Fibroblast of skin of right quadriceps (primary cell): ENCODE data around the gene LAMP2.
A peak's percentile ranks its signal among the peaks of the same experiment; 100 is the strongest.

Experiments
- DNase-seq: peaks from one replicate; pipeline ENCODE4 v3.0.0-alpha.2; 2013

The LAMP2 gene

DNA sequence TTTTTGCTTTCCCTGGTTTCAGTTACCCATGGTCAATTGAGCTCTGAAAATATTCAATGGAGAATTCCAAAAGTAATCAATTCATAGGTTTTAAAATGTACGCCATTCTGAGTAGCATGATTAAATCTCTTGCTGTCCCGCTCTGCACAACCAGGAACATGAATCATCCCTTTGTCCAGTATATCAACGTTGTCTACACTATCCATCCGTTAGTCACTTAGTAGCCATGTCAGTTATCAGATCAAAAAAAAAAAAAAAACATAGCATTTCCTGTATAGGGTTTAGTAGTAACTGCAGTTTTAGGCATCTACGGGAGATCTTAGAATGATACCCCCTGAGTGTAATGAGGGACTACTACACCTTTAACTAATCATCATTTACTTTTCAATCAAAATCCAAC, 15.1 kb downstream of the LAMP2 start:
- peak; percentile 7 for DNase-seq

DNA sequence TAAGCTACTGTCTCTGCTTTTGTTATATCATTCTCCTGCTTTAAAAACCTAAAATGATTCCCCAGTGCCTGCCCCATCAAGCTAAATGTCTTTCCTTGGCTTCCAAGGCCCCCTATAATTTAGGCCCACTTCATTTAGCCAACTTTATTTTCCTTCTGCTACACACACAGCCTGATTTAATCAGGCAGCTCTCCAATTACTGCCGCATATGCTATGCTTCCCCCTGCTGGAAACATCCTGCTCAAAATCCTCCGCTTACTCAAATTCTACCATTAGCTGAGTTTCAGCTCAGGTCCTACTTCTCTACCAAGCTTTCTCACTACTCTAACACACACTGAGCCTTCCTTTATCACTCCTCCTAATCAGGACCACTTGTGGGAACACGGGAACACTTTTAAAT, 17.0 kb downstream of the LAMP2 start:
- peak; percentile 39 for DNase-seq

DNA sequence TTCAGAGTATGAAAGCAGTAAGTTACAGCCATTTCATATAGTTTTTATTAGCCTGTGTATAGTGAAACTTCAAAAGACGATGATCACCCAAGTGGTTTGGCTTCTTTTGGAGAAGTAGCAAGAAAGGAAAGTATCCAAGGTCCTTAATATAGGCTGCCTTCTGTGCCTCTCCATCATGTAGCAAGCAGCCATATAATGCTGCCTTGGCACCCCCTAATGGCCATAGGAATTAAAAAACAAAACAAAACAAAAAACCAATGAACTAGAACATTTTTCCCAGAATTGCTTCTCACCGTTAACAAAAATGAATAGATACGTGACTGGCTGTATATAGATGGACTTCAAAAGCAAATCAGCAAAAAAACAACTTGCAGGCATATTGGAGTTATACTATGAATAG, 18.9 kb downstream of the LAMP2 start:
- no peak for DNase-seq

DNA sequence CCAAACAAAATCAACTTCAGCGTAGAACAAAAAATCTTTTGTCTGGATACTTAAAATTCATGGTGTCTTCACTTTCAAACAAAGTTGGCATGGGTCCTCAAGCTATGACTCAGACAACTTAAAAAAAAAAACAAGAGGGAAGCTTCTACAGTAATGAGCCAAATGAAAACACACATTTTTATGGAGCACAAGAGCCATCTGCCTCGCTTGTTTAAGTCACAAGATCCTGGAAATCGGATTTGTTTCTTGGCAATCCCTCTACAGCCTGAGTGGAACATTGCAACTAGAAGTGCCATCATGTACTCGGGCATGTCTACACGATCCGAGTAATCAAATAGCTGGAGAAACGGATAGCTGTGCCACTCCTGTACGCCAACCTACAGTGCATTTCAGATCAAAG, 22.6 kb downstream of the LAMP2 start:
- peak; percentile 45 for DNase-seq

DNA sequence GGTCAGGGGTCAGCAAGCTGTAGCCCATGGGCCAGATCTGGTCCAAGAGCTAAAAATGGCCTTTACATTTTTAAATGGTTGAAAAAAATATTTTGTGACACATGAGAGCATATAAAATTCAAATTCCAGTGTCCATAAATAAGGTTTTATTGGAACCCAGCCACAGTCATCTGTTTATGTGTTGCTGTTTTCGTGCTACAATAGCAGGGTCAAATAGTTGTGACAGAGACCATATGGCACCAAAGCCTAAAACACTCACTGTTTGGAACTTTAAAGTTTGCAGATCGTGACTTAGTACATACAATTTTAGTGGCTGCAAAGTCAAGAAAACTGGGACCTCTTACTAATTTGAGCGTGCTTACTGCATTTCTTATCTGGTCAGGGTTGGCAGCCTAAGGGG, 29.2 kb downstream of the LAMP2 start:
- DNase-seq: no peak

DNA sequence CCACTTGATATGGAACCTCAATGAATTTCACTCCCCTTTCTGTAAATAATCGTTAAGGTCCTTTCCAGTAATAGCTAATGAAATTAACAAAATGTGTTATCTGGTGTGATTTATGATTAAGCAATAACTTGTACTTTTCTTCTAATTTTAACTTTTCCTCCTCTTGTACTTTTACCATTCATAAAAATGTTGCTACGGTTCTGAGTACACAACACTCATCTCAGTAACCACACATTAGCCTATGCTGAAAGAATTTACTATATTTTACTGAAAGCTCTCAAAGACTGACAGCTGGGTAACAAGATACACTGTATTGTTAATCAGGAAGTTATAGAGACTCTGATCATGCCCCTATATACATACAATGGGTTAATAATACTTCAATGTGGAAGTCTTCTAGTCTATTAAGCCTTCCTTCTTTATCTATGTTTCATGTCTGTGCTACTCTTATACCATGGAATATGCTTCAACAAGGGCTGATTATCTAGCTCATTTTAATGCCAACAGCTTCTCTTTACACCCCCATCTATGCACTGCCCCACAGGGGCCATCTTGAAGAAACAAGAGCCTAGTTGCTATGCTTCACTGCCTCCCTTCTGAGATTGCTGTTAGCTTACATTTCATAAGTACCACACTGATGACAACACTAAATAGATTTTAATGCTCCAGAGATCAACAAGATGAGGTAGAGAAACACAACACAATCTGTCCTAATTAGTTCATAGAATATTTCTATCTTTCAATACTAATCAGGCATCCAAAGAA, 39.1 kb downstream of the LAMP2 start:
- no peak for DNase-seq

DNA sequence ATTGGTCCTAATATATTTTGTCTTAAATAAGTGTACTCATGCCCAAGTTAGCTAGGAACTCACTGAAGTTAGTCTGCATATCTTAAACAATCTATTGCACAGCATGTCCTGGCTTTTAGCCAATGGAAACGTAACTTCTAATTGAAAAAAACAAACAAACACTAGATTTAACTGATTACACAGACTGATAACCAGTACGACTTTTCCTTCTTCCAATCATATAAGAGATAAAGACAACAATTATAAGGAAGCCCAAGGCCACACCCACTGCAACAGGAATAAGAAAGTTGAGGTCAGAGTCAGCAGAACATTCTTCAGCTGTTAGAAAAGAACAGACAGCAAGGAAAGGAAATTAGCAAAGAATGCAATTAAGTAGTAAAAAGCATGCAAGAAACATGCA, 40.8 kb downstream of the LAMP2 start:
- peak; percentile 4 for DNase-seq

DNA sequence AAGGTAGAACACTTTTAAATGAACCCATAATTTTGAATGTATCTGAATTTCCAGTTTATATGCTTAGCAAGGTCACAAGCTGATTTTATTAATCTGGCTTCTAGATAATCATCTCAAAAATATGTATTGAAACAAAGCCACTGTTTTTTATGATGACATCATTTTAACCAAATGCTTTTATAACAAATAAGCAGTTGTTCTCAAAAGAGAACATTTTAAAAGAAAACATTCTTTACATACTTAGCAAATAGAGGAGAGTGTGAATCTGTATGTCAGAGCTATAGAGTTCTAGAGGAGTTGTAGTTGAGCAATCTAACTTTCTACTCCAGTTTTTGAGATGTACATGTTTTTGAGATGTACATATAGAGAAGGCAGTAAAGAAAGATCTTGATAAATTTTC, 42.5 kb downstream of the LAMP2 start:
- DNase-seq: peak; percentile 8

DNA sequence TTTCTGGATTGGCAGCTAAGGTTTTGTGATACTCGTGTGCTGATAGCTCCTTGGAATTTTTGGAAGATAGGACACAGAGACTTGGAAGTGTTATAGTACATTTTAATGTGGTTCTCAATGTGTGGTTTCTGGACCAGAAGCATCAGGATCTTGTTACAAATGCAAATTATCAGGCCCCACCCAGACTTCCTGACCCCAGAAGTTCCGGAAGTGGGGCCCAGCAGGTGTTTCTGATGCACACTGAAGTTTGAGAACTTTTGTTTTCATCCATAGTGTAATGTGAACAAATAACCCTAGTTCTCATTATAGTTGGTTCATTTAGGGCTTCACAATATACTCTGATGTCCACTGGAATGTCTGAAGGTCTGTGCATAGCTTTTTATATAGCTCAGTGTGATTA, 49.6 kb downstream of the LAMP2 start:
- DNase-seq: no peak

DNA sequence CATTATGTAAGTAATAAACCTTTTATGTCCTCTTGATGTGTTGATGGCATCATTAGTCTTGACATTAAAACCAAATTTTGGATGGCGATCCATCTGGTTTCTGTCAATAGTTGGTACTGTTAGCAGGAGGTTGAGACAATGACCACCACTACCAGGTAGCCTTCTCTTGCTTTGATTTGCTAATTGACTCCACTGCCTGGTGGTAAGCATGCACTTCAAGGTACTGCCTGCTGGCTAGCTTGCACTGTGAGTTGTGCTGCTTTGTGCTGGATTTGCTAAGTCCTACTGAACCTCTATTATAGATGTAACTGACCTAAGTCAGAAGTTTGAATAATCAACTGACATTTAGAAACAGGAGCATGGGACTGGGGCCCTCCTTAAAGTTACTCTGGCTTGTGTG, 60.9 kb downstream of the LAMP2 start:
- DNase-seq: no peak

DNA sequence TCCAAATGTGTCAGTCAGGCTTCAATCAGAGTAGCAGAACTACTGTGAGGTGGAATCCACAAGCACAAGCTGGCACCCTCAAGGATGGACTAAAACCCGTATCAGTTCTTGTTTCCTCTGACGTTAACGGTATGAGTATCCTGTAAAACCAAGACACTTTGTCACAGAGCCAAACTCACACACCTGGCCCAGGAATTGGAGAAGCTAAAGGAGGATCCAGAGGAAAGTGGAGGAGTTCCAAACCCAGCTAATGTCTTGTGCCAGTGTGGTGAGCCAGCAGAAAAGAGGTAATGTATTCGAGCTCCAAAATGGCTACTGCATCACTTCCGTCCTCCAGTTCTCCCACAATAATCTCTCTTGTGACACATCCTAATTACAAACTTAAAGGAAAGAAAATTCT, 62.5 kb downstream of the LAMP2 start:
- no peak for DNase-seq

DNA sequence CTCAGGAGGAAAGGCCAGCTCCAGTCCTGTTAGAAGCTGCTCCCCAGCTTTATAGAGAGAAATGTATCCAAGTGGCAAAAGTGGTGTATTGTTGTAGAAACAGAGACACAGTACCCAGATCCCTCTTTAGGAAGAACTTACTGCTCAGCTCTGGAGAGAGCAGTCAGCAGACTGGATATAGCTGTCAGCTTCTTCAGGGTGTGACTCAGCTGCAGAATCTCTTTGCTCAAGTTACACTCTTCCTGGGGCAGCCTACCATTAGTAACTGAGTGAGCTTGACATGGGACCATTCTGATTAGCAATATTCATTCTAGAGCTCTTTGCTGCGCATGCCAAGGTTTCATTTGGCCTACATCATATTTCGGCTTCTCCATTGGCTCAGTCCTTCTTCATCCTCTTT, 66.7 kb downstream of the LAMP2 start:
- DNase-seq: no peak

DNA sequence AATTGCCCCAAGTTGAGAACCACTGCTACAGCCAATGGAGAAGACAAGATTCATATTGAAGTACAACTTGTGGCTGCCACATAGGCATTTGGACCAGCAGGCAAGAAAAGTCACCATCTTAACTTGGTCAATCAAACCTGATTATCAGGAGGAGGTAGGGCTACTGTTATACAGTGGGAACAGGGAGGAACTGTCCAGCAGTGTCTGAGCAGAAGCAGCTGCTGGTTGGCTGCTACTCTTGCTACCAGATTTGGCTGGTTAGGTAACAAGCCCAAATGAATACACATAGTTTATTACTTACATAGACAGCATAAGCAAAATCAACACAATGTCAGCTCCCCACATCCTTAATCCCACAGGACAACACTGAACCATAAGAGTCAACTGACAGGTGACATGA, 67.8 kb downstream of the LAMP2 start:
- no peak for DNase-seq

DNA sequence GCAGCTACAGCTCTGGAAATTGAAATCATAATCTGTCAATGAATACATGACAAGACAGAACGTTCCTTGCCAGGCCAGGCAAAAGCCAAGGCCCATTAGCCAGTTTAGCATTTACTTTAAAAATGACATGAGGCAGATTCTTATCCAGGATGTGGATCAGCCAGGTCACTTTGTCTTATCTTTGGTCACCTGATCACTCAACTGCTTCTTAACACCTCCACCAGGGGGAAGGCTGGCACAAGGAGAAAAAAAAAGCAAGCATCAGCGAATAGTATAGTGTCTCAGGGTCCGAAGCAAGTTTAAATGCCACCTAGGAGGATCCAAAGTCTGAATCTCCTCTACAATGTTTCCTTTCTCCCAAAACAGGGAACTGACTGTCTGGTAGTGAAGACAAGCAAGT, 88.4 kb downstream of the LAMP2 start:
- DNase-seq: no peak

DNA sequence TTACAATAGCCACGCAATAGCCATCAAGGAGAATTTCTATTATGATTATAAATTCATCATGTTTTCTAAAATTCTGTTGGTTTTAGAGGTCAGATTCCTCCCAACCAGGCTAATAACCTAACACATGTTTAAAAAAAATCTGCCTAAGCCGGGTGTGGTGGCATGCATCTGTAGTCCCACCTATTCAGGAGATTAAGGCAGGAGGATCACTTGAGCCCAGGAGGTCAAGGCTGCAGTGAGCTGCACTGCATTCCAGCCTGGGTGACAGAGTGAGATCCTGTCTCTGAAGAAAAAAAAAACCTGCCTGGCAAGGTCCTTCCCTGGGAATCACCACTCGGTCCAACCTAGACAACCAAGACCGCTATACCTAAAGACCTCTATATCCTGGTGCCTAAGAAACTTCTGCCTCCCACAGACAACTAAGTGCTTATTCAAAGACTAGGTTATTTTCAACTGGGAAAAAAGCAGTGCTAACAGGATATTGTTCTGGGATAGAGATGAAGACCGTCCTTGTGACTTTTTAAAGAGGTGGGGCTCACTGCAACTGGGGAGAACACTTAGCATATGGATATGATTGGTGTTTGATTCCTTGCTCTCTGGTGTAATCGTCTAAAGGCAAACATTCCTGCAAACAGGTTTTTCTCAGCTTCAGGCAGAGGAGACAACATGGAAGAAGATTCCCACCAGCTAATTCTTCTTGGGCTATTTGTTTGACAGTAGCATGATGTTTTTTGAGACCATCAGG, 89.0 kb downstream of the LAMP2 start:
- no peak for DNase-seq

DNA sequence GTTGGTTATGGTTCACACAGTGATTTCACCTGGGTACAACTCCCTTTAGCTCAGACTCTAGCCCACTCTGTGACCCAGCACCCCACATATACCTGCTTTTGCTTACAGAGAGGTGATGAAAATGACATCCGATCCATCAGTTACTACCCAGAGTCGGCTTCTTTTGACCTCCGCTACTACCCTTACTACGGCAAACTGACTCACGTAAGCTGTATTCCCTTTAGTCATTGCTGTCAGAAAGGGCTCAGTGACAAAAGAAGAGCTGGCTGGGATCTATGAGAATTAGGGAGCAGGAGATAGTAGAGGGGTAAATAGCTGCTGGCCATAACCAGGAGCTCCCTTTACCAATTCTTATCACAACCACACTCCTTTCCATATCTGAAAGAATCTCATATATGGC, 90.5 kb downstream of the LAMP2 start:
- DNase-seq: no peak
